GM21390 (cell line): Measurements from ENCODE around the gene NRXN3.

Experiments
- ATAC-seq: cut with Tn5 transposase; IDR thresholded peaks from one replicate; pipeline ENCODE4 v1.9.1; 2021; ENCODE audit not compliant: unreplicated experiment

Gene NRXN3

DNA sequence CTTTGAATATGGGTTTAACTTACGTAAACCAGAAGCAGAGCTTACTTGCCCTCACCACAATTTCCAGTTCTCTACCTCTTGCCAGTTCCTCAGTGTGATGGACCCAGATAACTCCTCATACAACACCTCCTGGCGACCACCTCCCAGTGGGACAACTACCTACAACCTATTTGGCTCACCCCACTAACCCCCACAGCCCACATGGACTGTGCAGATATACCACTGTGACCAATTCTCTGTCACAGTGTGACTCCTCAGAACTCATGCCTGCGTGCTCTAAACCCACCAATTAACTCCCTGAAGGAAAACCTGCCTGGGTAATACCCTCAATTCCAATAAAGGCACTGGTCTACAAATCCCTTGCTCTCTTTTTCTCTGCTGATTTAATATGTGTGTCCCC lies 1729.4 kb downstream of the NRXN3 start:
- ATAC-seq = no peak

DNA sequence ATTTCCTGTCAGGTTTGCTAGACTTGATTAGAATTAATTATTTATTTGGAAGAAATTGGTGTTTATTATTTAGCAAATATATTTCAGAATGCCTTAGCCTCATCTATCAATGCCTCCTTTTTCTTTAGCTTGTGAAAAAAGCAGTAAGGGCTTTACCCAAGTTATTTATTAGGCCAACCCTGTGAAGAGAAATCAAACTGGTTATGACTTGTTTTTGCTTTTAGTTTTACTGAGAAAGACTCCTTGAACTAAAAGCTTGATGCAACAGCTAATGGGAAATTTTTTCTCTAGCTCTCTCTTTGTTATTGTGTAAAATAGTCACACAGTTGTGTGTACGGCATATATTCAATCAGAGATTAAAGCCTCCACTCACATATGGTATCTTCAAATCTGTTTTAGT lies 1734.3 kb downstream of the NRXN3 start:
- no peak for ATAC-seq

DNA sequence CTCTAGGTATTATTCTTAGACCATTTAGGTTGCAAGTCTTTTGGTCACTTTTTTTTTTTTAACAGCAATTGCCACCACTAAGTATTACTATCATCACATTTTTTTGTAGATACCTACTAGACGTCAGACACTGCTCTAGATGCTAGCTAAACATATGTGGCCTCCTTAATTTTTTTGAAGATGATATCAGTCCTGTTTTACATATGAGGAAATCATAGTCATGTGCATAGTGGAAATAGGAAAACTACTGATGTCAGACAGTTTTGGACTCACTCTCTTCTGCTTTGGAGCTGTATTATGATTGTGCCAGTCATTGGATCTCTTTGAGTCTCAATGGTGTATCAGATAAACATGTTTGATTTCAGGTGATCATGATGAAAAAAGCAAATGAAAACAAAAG lies 1736.8 kb downstream of the NRXN3 start:
- ATAC-seq = no peak

DNA sequence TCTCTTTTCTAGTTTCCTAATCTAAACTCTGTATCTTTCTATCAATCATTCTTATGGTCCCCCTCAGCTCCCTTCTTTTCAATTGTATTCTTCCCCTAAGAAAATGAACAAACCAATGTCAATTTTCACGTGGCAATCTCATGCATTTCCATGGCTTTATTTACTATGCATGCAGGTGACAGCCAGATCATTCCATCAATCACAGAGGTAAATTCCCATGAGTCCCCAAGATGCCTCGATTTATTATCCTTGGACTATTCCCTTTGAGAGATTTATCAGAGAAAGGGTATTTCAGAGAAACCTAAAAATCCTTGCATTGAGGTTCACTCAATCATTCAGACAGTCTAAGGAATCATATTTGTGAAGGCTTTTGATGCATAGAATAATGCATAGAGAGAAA lies 1739.9 kb downstream of the NRXN3 start:
- ATAC-seq = no peak

DNA sequence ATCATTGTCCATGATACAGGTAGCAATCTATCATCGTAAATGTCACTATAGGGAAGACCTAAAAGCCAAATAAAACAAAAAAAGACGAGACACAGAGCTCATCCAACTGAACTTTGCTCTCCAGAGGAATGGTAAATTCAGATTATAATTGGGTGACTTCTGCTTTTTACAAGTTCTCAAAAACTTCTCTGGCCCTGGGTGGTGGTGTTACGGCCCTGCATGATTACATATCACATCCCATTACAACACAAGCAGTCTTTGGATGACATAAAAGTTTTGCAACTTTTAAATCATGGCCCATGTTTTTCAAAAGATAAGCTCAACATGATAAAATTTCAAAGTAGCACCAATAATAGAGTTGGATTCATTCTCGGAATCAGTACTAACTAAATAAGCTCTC lies 1741.6 kb downstream of the NRXN3 start:
- no peak for ATAC-seq

DNA sequence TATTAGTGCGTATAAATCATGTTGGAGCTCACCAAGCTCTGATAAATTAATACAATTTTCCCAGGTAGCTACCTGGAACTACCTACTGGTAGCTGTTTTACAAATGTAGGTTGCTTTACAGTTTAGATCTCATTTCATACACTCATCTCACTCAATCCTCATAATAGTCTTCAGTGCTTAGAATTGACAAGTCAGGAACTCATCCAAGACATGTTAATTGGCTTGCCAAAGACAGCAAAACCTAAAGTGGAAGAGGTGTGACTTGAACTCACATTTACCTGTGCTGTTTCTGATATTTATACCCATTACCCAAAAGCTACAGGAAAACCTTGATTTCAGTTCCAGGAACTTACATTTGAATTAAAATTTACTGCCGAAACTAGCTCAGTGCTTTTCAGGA lies 1744.4 kb downstream of the NRXN3 start:
- ATAC-seq = no peak

DNA sequence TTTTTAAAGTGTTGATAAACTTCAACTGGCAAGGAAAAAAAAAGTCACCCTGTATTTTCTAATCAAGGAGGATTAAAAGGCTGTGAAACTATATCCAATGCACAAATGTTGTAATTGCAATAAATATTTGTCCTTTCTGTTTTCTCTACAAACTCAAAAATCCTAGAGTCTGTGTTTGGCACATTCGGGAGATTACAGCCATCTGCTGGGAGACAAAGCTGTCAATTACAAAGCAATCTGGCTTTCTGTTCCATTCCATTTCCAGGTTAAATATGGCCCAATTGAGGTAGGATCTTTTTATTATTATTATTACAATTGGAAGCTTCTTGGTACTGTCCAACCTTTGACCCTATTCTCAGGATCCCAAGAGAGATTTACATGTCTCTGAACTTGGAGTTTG lies 1745.2 kb downstream of the NRXN3 start:
- no peak for ATAC-seq

DNA sequence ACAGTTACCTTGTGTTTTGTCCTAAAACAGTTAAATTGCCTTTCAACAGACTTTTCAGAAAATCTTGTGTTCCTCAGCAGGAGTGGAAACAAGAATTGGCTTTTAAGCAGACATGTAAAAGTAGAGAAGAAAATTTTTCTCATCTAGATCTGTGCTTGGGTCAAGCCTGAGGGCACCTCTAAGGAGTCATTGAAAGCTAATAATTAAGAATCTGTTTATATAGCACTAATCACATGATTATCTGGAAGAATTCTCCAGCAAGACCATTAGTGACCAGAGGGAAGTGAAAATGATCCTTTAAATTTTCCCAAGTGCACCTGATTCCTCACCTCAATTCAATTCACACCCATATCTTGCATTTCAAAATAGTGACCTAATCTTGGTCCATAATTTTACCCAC lies 1746.1 kb downstream of the NRXN3 start:
- no peak for ATAC-seq

DNA sequence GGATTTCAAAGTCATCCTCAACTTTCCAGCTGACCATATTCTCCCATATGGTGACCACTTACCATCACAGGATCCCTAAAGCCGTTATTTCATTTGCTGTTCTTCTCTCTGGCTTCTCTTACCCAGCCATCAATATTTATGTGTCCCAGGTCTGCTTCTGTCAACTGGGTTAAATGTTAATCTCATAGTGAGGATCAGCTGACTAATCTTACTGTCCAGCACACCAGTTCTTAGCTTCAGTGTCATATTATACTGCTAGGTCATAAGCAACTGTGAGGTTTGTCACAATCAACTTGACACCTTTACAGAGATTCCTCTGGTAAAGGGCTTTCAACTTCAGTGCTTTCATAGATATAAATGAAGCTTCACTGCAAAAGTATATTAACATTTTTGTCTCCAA lies 1746.7 kb downstream of the NRXN3 start:
- no peak for ATAC-seq
